HepG2 (cell line): Measurements from ENCODE around the gene COL8A2.

Source experiments
- CTCF ChIP-seq: sonication (generic); formaldehyde crosslinking; IDR thresholded peaks from 2 replicates; pipeline ENCODE4 v1.5.0; 2020; ENCODE audit warnings: mild to moderate bottlenecking, missing genetic modification reagents, moderate library complexity
- SNAI1 ChIP-seq: sonication (generic); formaldehyde crosslinking; IDR thresholded peaks from 2 replicates; pipeline ENCODE4 v1.5.0; 2020; ENCODE audit warnings: mild to moderate bottlenecking, missing genetic modification reagents, borderline replicate concordance
- TBP ChIP-seq: sonication (generic); formaldehyde crosslinking; IDR thresholded peaks from 2 replicates; pipeline ENCODE4 v1.5.0; 2020; ENCODE audit warnings: missing genetic modification reagents
- ZBTB43 ChIP-seq: sonication (generic); formaldehyde crosslinking; conservative IDR thresholded peaks from 2 replicates; pipeline ENCODE4 v1.4.0; 2020; ENCODE audit warnings: missing genetic modification reagents
- ZZZ3 ChIP-seq: sonication (generic); formaldehyde crosslinking; IDR thresholded peaks from 2 replicates; pipeline ENCODE4 v1.4.0; 2020; ENCODE audit warnings: missing genetic modification reagents, mild to moderate bottlenecking, borderline replicate concordance

- TF ChIP-seq SNAI1 (CRISPR knock-in tag) (no peak), ZZZ3 (no peak), CTCF (CRISPR knock-in tag) (no peak), TBP (CRISPR knock-in tag) (no peak), ZBTB43 (CRISPR knock-in tag) (no peak)
These were observed 31.5 kb upstream of the COL8A2 start for GRCh38 chr1:36156329-36157114.
